Endothelial cell of umbilical vein (primary cell): ENCODE measurements around the gene VGLL4. TPM values are rescaled to one million over a fixed set of nuclear protein-coding genes. Genes with fewer than 3 reads are reported as not detected.
A peak's percentile ranks its signal among the peaks of the same experiment; 100 is the strongest.

ENCODE experiments used
- Bru-seq: library from RNA; stranded (reverse); fragments of 400-500 nt; gene quantifications from one replicate; lab custom pipeline; 2021; lab: Mats Ljungman, UMichigan
- BruChase-seq, 2 experiments: library from RNA; stranded (reverse); fragments of 400-500 nt; gene quantifications; one replicate each; lab custom pipeline; 2021; lab: Mats Ljungman, UMichigan
- BruUV-seq: library from RNA; stranded (reverse); fragments of 400-500 nt; replicated peaks from 2 replicates; lab custom pipeline; 2021; lab: Mats Ljungman, UMichigan
- CTCF ChIA-PET: fragments of 300-600, 350-600 bp; sonication (Branson Sonifier 250); formaldehyde crosslinking; loops from one replicate; lab custom pipeline; 2021; ENCODE audit warnings: antibody characterized with exemption, inconsistent platforms; lab: Charles Lee
- POLR2A ChIA-PET: fragments of 300-600, 350-600 bp; sonication (Branson Sonifier 250); formaldehyde crosslinking; loops from one replicate; lab custom pipeline; 2021; ENCODE audit warnings: antibody characterized with exemption, inconsistent platforms; lab: Charles Lee
- DNase-seq: peaks from one replicate; pipeline ENCODE4 v3.0.0-alpha.2; 2011; ENCODE audit warnings: low read depth, low spot score
- FAIRE-seq: peaks from 2 replicates; lab custom pipeline; 2011; peaks lifted over from hg19 to GRCh38; lab: Jason Lieb, UNC
- H2AFZ ChIP-seq: 2 replicates; pipeline ENCODE4 v1.6.0; 2012; ENCODE audit warnings: low read depth, low read length, control low read depth, inconsistent platforms
- H3K27ac ChIP-seq: 2 replicates; pipeline ENCODE4 v1.5.1; 2011; ENCODE audit warnings: low read depth, mild to moderate bottlenecking, control low read depth, low read length, moderate library complexity; ENCODE audit not compliant: insufficient read depth
- H3K27me3 ChIP-seq, 2 experiments: 2 replicates each; pipeline versions ENCODE4 v1.6.0 to v1.6.1; 2011; ENCODE audit warnings: low read length in 2 of 2, mixed read lengths in 1 of 2; ENCODE audit not compliant: control insufficient read depth in 2 of 2, insufficient read depth in 2 of 2
- H3K36me3 ChIP-seq, 2 experiments: 2 replicates in 1 of 2; 3 replicates in 1 of 2; pipeline ENCODE4 v1.5.1; 2011; ENCODE audit warnings: low read length in 2 of 2, mild to moderate bottlenecking in 1 of 2, moderate library complexity in 1 of 2; ENCODE audit not compliant: control insufficient read depth in 2 of 2, insufficient read depth in 2 of 2; ENCODE audit errors: extremely low read depth in 1 of 2
- H3K4me1 ChIP-seq: 3 replicates; pipeline ENCODE4 v1.5.1; 2011; ENCODE audit warnings: mild to moderate bottlenecking, low read length; ENCODE audit not compliant: control insufficient read depth, insufficient read depth; ENCODE audit errors: extremely low read depth
- H3K4me2 ChIP-seq: 2 replicates; pipeline ENCODE4 v1.6.1; 2011; ENCODE audit warnings: low read length, control low read depth, mixed read lengths; ENCODE audit not compliant: insufficient read depth
- H3K4me3 ChIP-seq, 3 experiments: fragments of 200-600 bp in 1 of 3; sonication (generic), shearing (Covaris generic) in 1 of 3; replicated peaks in 1 of 3; 2 replicates each; pipeline ENCODE4 v1.5.1; 2011 to 2016; ENCODE audit warnings: control low read depth in 3 of 3, low read length in 3 of 3, mild to moderate bottlenecking in 2 of 3, inconsistent platforms in 1 of 3, low read depth in 1 of 3, moderate library complexity in 1 of 3; ENCODE audit not compliant: insufficient read depth in 1 of 3
- H3K79me2 ChIP-seq: 2 replicates; pipeline ENCODE4 v1.6.0; 2012; ENCODE audit warnings: low read length, inconsistent platforms; ENCODE audit not compliant: control insufficient read depth, insufficient read depth
- H3K9ac ChIP-seq: replicated peaks from 2 replicates; pipeline ENCODE3; 2011; ENCODE audit warnings: low read length, control low read depth; ENCODE audit not compliant: insufficient read depth; ENCODE audit errors: extremely low read depth
- H3K9me1 ChIP-seq: replicated peaks from 3 replicates; pipeline ENCODE4 v1.6.0; 2011; ENCODE audit warnings: mild to moderate bottlenecking, low read length; ENCODE audit not compliant: control insufficient read depth, insufficient read depth; ENCODE audit errors: extremely low read depth
- H3K9me3 ChIP-seq: replicated peaks from 2 replicates; pipeline ENCODE4 v1.5.1; 2012; ENCODE audit warnings: low read length, inconsistent platforms; ENCODE audit not compliant: control insufficient read depth, insufficient read depth
- H4K20me1 ChIP-seq: replicated peaks from 2 replicates; pipeline ENCODE3; 2011; ENCODE audit warnings: mild to moderate bottlenecking, low read length; ENCODE audit not compliant: control insufficient read depth, insufficient read depth; ENCODE audit errors: extremely low read depth
- CTCF ChIP-seq, 2 donors: IDR thresholded peaks; 1 replicate in 1 of 2; 2 replicates in 1 of 2; pipeline ENCODE4 v1.5.1; 2011; ENCODE audit warnings: low read length in 2 of 2, mild to moderate bottlenecking in 2 of 2, moderate library complexity in 2 of 2, control low read depth in 1 of 2, inconsistent platforms in 1 of 2, low read depth in 1 of 2; ENCODE audit not compliant: insufficient read depth in 1 of 2; ENCODE audit errors: extremely low read depth in 1 of 2
- EZH2 ChIP-seq: IDR thresholded peaks from 2 replicates; pipeline ENCODE4 v1.6.1; 2012; ENCODE audit warnings: borderline replicate concordance, low read depth, mild to moderate bottlenecking, moderate library complexity, low read length, inconsistent platforms; ENCODE audit not compliant: severe bottlenecking
- FOS ChIP-seq: IDR thresholded peaks from 2 replicates; pipeline ENCODE4 v1.6.1; 2011; ENCODE audit warnings: mild to moderate bottlenecking, low read length, moderate library complexity, borderline replicate concordance; ENCODE audit not compliant: insufficient read depth
- GATA2 ChIP-seq: IDR thresholded peaks from 2 replicates; pipeline ENCODE4 v1.7.0; 2011; ENCODE audit warnings: low read depth, mild to moderate bottlenecking, moderate library complexity, mixed read lengths, low read length; ENCODE audit not compliant: insufficient read length, insufficient read depth
- JUN ChIP-seq: IDR thresholded peaks from 2 replicates; pipeline ENCODE4 v1.6.1; 2011; ENCODE audit warnings: borderline replicate concordance, low read depth; ENCODE audit not compliant: insufficient read length, insufficient read depth
- MAX ChIP-seq: IDR thresholded peaks from 2 replicates; pipeline ENCODE4 v1.6.1; 2011; ENCODE audit not compliant: insufficient read depth, insufficient read length
- MYC ChIP-seq: IDR thresholded peaks from one replicate; pipeline ENCODE4 v1.6.1; 2011; ENCODE audit warnings: mild to moderate bottlenecking, low read depth, low read length
- POLR2A ChIP-seq: IDR thresholded peaks from 2 replicates; pipeline ENCODE4 v1.6.1; 2012; ENCODE audit warnings: low read depth, mild to moderate bottlenecking, control low read depth, low read length
- POLR2AphosphoS5 ChIP-seq: IDR thresholded peaks from 2 replicates; pipeline ENCODE4 v1.6.1; 2012; ENCODE audit warnings: low read depth, mild to moderate bottlenecking, control low read depth, low read length, moderate library complexity; ENCODE audit not compliant: insufficient read depth
- dilution Hi-C: fragments of 300-500 bp; cut with MboI; formaldehyde crosslinking; loops from one replicate; pipeline ENCODE4 v1.15.0; 2019; ENCODE audit warnings: low sequenced_read_pairs; ENCODE audit not compliant: extremely low pct_ligation_motif_present
- intact Hi-C: fragments of 100-400 bp; cut with micrococcal nuclease; formaldehyde crosslinking; loops from one replicate; pipeline ENCODE4 v1.10.0; 2022
- long read RNA-seq: library from polyadenylated mRNA; stranded (forward); transcript quantifications from one replicate; pipeline ENCODE4 v2.0.0, GENCODE V29; 2021
- polyA minus RNA-seq, 3 experiments: library from RNA; depleted of rRNA, polyadenylated mRNA; stranded (reverse); fragments of >200 nt; gene quantifications; 1 replicate in 1 of 3; 2 replicates in 2 of 3; pipeline ENCODE4 v1.2.3, GENCODE V29; 2011
- polyA plus RNA-seq, 4 experiments: library from polyadenylated mRNA; depleted of rRNA in 3 of 4; stranded (reverse) in 3 of 4; unstranded in 1 of 4; fragments of >200 nt; gene quantifications; 2 replicates each; pipeline versions ENCODE4 v1.2.1 to v1.2.3, GENCODE V29; 2011 to 2012; ENCODE audit warnings: missing spikeins in 1 of 4
- total RNA-seq: library from RNA; stranded (reverse); gene quantifications from 2 replicates; pipeline ENCODE4 v1.2.3, GENCODE V29; 2021

The VGLL4 gene
- total RNA-seq, result 58.9 and 67.0 TPM in 2 replicates
- 75.9 and 78.9 TPM in 2 replicates for polyA plus RNA-seq
- 48.6 and 57.5 TPM in 2 replicates for polyA plus RNA-seq (2011; cell fraction: cytosol; rRNA removed)
- 95.4 and 99.1 TPM in 2 replicates for polyA plus RNA-seq (2011; cell fraction: nucleus; rRNA removed)
- 42.5 and 47.3 TPM in 2 replicates for polyA plus RNA-seq (2012)
- 73.2 and 78.6 TPM in 2 replicates for polyA minus RNA-seq
- polyA minus RNA-seq (2011; cell fraction: cytosol; rRNA and poly(A)+ RNA removed), result 16.1 TPM
- polyA minus RNA-seq (2011; cell fraction: nucleus; rRNA and poly(A)+ RNA removed), result 112 and 132 TPM in 2 replicates
- Bru-seq, nascent RNA, result percentile 92 among the genes with signal in this experiment
- BruChase-seq, experiment 1, labeled RNA remaining after a 6-hour chase, result percentile 77 among the genes with signal in this experiment
- percentile 79 among the genes with signal in this experiment for BruChase-seq, experiment 2, labeled RNA remaining after a 2-hour chase
- long read RNA-seq, transcript VGLL4-211 (5 exons, 1,377 nt), result major isoform, 12 of 69 reads
- long read RNA-seq, partial matches to known transcripts, result 4 of 69 reads
- long read RNA-seq, other reads (novel, unspliced or antisense), result 49 of 69 reads

DNA sequence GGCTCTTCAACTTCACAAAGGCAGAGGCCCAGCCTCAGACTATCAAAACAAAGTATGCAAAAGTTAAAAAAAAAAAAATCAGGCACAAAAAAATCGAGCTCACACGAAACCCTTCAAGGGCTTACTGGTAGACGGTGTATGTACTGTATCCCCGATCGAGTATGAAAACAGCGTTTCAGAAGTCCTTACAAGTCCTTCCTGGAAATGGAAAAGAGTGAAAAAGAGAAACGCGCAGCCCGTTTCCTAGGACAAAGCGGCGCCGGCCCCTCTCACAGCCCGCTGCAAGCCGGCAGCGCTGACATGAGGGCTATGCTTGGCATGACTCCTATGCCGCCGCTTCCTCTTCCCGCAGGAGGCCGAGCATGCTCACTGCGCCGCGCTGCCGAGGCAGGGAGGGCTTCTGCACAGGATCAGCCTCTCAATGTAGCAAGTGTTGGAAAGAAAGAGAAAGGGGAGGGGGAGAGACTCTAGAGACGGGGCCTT lies at the start of gene VGLL4:
Gene VGLL4, minus strand, starts transcription at position 311 of the 483 bp plus-strand sequence. CDS start 397 bp downstream, outside the sequence.
- dilution Hi-C loops (no loop called here), intact Hi-C loops (loop anchor here (1.0 to 5.0 kb wide), 4 partner anchors 61 to 416 kb away; no protein-coding TSS in a partner anchor)
- POLR2A ChIA-PET, result interaction anchor here (1.3 kb wide), 1 partner anchor 9 kb away, joined by 3 read pairs; no protein-coding TSS in a partner anchor
- Histone ChIP-seq H3K9ac (peak within 1 kb of the TSS; percentile 98), H2AFZ (peak within 1 kb of the TSS; percentile 19), H3K4me3 (peak within 1 kb of the TSS; percentile 70 to 99 (median 79)), H3K4me1 (peaks cover 30% of the 10 kb centered on the region), H3K9me1 (no peaks in the 10 kb centered on the region), H3K9me3 (no peaks in the 10 kb centered on the region), H4K20me1 (no peaks in the 10 kb centered on the region), H3K79me2 (peaks cover 47% of the 10 kb centered on the region), H3K27me3 (no peaks in the 10 kb centered on the region), H3K4me2 (peak within 1 kb of the TSS; percentile 93), H3K36me3 (no peaks in the 10 kb centered on the region), H3K27ac (peak within 1 kb of the TSS; percentile 92)
- DNase-seq (peak; percentile 95), FAIRE-seq (peak; percentile 64)
- BruUV-seq, result no TSS peak
- CTCF ChIA-PET, result interaction anchor here (0.8 to 2.6 kb wide), 10 partner anchors 10 to 264 kb away, joined by 3 to 29 read pairs (median 4); no protein-coding TSS in a partner anchor
- no peak for TF ChIP-seq GATA2
- TF ChIP-seq EZH2, result no peak
- TF ChIP-seq CTCF (IDR thresholded peaks at IDR 0.05; ENCODE audit: extremely low read depth in 1 of 2, insufficient read depth in 1 of 2, low read depth in 1 of 2, low read length in 2 of 2), result peak in 1 of 2 donors; percentile 4
- peak; percentile 79 for TF ChIP-seq MYC
- TF ChIP-seq FOS, result no peak
- peak; percentile 88 for TF ChIP-seq POLR2AphosphoS5
- no peak for TF ChIP-seq MAX
- peak; percentile 95 for TF ChIP-seq POLR2A
- no peak for TF ChIP-seq JUN
